Right lobe of liver (tissue), 6 donors: ENCODE results near the gene ZGRF1. TPM values are rescaled to one million over a fixed set of nuclear protein-coding genes. Genes with fewer than 3 reads are reported as not detected.
"Not testable (repeated sequence)": the region's sequence is repeated elsewhere in the genome, so short reads cannot be mapped to it uniquely, and the experiment has no call there.

Experiments
- ATAC-seq, 4 donors: fragments of 200-7000 bp; cut with Tn5 transposase; one replicate each; pipeline ENCODE4 v1.9.1; 2020; ENCODE audit warnings: mild to moderate bottlenecking in 4 of 4, moderate library complexity in 4 of 4
- DNase-seq, 3 donors: peaks; one replicate each; pipeline ENCODE4 v3.0.0-alpha.2; 2020
- H3K27ac ChIP-seq, 3 donors: fragments of 200-600 bp; one replicate each; pipeline ENCODE4 v1.8.0; 2022
- H3K27me3 ChIP-seq, 2 donors: fragments of 200-600 bp; one replicate each; pipeline ENCODE4 v1.8.0; 2022
- H3K36me3 ChIP-seq, 4 donors: fragments of 200-600 bp; sonication (generic) in 1 of 4; one replicate each; pipeline versions ENCODE4 v1.5.1 to v1.8.0; 2017 to 2022; ENCODE audit warnings: control low read depth in 1 of 4
- H3K4me1 ChIP-seq, 4 donors: fragments of 200-600 bp; sonication (generic) in 1 of 4; one replicate each; pipeline versions ENCODE4 v1.5.1 to v1.8.0; 2017 to 2022; ENCODE audit warnings: control low read depth in 1 of 4
- H3K4me3 ChIP-seq, 3 donors: fragments of 200-600 bp; one replicate each; pipeline ENCODE4 v1.8.0; 2022
- H3K9me3 ChIP-seq, 4 donors: fragments of 200-600 bp; sonication (generic) in 1 of 4; one replicate each; pipeline versions ENCODE4 v1.5.1 to v1.8.0; 2017 to 2022; ENCODE audit warnings: control low read depth in 1 of 4
- POLR2A ChIP-seq: fragments of 450-650 bp; IDR thresholded peaks from one replicate; pipeline ENCODE4 v1.6.1; 2017; ENCODE audit warnings: antibody characterized with exemption, mild to moderate bottlenecking
- WGBS: methylation state at CpG from one replicate; pipeline ENCODE4 v1.1.6; 2018; ENCODE audit warnings: low coverage, low lambda C conversion rate; ENCODE audit not compliant: insufficient coverage; ENCODE audit errors: missing lambda C conversion rate; 5-methylcytosine and 5-hydroxymethylcytosine counted together
- intact Hi-C, 2 donors: fragments of 100-400 bp; cut with DNase I; formaldehyde crosslinking; loops; one replicate each; pipeline versions ENCODE4 v1.11.2 to v1.14.1; 2022
- total RNA-seq, 6 experiments: library from RNA; depleted of rRNA in 2 of 6; stranded (reverse); fragments of >200 nt in 2 of 6; fragmentation: NEBNext Ultra II Directional in 3 of 6; extraction: Animal tissue kit (Norgen Biotek cat#: 25700) in 3 of 6; gene quantifications; one replicate each; pipeline versions ENCODE4 v1.1.0 to v1.2.4, GENCODE V29; 2016 to 2023
- TF ChIP-seq, protein P1 (sequence below), 4 donors: fragments of 200-600 bp in 3 of 4; fragments of 450-650 bp in 1 of 4; IDR thresholded peaks; one replicate each; pipeline versions ENCODE4 v1.5.1 to v1.8.0; 2016 to 2022; ENCODE audit warnings: antibody characterized with exemption in 4 of 4, mild to moderate bottlenecking in 2 of 4
- donor health status: DM: no; HTN: yes; CAD: no.
- donor health status: DM: no; HTN: no; CAD: no.
- donor health status: DM: no; HTN: no; CAD: no.
- donor health status: DM: no; HTN: yes; CAD: no.
- donor health status: DM: no; HTN: yes; CAD: no.

Gene ZGRF1
- total RNA-seq, 6 experiments from 2014 or later, result 0.71 to 3.7 (median 2.0) TPM

DNA sequence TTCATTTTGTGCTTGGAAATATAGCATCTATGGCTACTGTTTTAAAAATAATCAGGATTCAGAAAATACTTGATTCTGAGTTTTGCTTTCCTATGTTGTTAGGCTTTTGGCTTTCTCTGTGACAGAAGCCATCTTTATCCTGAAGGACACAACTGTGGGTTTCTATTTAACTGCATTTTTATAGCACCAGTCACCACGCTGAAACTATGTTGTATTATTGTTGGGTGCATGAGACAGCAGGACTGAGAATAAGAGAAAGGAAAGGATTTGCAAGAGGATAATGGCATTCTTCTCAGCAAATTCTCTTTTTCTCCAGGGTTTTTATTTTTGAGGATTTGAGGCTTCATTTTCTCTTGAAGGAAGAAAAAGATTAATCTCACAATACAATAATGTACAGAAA, 110.6 kb downstream of the ZGRF1 start:
- H3K4me1 ChIP-seq, result peaks cover 0 to 20% (median 0%) of the 10 kb centered on the region in 4 donors
- H3K36me3 ChIP-seq, result no peaks in the 10 kb centered on the region
- no peak overlapping the region for H3K4me3 ChIP-seq
- H3K27me3 ChIP-seq, result peaks cover 10 to 15% of the 10 kb centered on the region in 2 donors
- 71% methylated on average over 1 of the region's 1 CpG for WGBS
- no peak for DNase-seq
- TF ChIP-seq, protein P1, sequence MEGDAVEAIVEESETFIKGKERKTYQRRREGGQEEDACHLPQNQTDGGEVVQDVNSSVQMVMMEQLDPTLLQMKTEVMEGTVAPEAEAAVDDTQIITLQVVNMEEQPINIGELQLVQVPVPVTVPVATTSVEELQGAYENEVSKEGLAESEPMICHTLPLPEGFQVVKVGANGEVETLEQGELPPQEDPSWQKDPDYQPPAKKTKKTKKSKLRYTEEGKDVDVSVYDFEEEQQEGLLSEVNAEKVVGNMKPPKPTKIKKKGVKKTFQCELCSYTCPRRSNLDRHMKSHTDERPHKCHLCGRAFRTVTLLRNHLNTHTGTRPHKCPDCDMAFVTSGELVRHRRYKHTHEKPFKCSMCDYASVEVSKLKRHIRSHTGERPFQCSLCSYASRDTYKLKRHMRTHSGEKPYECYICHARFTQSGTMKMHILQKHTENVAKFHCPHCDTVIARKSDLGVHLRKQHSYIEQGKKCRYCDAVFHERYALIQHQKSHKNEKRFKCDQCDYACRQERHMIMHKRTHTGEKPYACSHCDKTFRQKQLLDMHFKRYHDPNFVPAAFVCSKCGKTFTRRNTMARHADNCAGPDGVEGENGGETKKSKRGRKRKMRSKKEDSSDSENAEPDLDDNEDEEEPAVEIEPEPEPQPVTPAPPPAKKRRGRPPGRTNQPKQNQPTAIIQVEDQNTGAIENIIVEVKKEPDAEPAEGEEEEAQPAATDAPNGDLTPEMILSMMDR (IDR thresholded peaks at IDR 0.05), result no peak
- TF ChIP-seq POLR2A, result no peak
- no peak overlapping the region for H3K27ac ChIP-seq
- no peaks in the 10 kb centered on the region for H3K9me3 ChIP-seq
- intact Hi-C loops, result loop anchor here in 1 of 2 donors (10.0 kb wide), 1 partner anchor 201 kb away; no protein-coding TSS in a partner anchor
- no peak for ATAC-seq

GRCh38 chr4:112523764-112524505, 112.8 kb downstream of the ZGRF1 start:
- TF ChIP-seq, protein P1 (IDR thresholded peaks at IDR 0.05), result peak; percentile 45 to 74 (median 68)
- no peak for TF ChIP-seq POLR2A
- Histone ChIP-seq H3K36me3 (no peaks in the 10 kb centered on the region), H3K4me1 (peaks cover 0 to 22% (median 0%) of the 10 kb centered on the region in 4 donors), H3K27me3 (peaks cover 22 to 34% of the 10 kb centered on the region in 2 donors), H3K4me3 (peak overlapping the region; percentile 5 to 35 (median 7)), H3K27ac (no peak overlapping the region), H3K9me3 (no peaks in the 10 kb centered on the region)
- ATAC-seq (peak; percentile 87 to 95 (median 92)), DNase-seq (peak in 2 of 3 donors; percentile 65)
- 4% methylated on average over 13 of the region's 46 CpGs for WGBS
- intact Hi-C loops, result loop anchor here in 1 of 2 donors (10.0 kb wide), 1 partner anchor 199 kb away; no protein-coding TSS in a partner anchor

- 8% methylated on average over 15 of the region's 37 CpGs for WGBS
- Histone ChIP-seq H3K27ac (no peak overlapping the region), H3K27me3 (peaks cover 30 to 40% of the 10 kb centered on the region in 2 donors), H3K36me3 (no peaks in the 10 kb centered on the region), H3K9me3 (no peaks in the 10 kb centered on the region), H3K4me1 (peaks cover 0 to 22% (median 0%) of the 10 kb centered on the region in 4 donors), H3K4me3 (peak overlapping the region; percentile 5 to 35 (median 7))
- ATAC-seq, result peak in 3 of 4 donors; percentile 25 to 46 (median 36)
- TF ChIP-seq, protein P1 (IDR thresholded peaks at IDR 0.05), result no peak
- no peak for TF ChIP-seq POLR2A
- intact Hi-C loops, result loop anchor here in 1 of 2 donors (10.0 kb wide), 1 partner anchor 198 kb away; no protein-coding TSS in a partner anchor
- DNase-seq, result no peak
Measured at GRCh38 chr4:112523008-112523721, 113.5 kb downstream of the ZGRF1 start.

DNA sequence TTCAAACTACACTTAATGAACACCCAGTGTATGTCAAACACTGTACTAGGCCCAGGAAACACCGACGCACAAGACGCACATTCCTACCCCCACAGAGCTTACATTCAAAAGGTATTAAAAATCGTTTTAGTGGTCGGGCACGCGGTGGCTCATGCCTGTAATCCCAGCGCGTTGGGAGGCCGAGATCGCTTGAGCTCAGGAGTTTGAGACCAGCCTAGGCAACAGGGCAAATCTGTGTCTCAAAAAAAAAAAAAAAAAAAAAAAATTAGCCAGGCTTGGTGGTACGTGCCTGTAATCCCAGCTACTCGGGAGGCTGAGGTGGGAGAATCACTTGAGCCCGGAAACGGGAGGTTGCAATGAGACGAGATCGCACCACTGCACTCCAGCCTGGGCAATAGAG, 114.3 kb downstream of the ZGRF1 start:
- not testable (repeated sequence) for H3K27ac ChIP-seq, H3K36me3 ChIP-seq, DNase-seq, ATAC-seq, H3K4me3 ChIP-seq, H3K9me3 ChIP-seq
- WGBS, result 3% methylated on average over 17 of the region's 17 CpGs
- intact Hi-C loops, result loop anchor here in 1 of 2 donors (10.0 kb wide), 1 partner anchor 198 kb away; no protein-coding TSS in a partner anchor
- Histone ChIP-seq H3K27me3 (peaks cover 32 to 40% of the 10 kb centered on the region in 2 donors), H3K4me1 (peaks cover 0 to 22% (median 0%) of the 10 kb centered on the region in 4 donors)
